ENCODE measurements around the gene ACIN1. TPM values are rescaled to one million over a fixed set of nuclear protein-coding genes. Genes with fewer than 3 reads are reported as not detected.
A peak's percentile ranks its signal among the peaks of the same experiment; 100 is the strongest.

The ACIN1 gene
- total and polyA plus RNA-seq, 2 of the 13 experiments (the other 11 are each of a cell fraction or from before 2014, with no cell fraction given) = 165 to 183 TPM

- TF ChIP-seq TCF12 (IDR thresholded peaks at IDR 0.05) (no peak), TCF12 (CRISPR knock-in tag; IDR thresholded peaks at IDR 0.05) (0 out of 2 replicates have a peak, but pooled peaks have one; percentile 48), GATA4 (IDR thresholded peaks at IDR 0.05; ENCODE audit: borderline replicate concordance, low read depth) (no peak), ZBTB4 (CRISPR knock-in tag; IDR thresholded peaks at IDR 0.05; ENCODE audit: borderline replicate concordance) (0 out of 2 replicates have a peak, but pooled peaks have one; percentile 14), IRF2 (CRISPR knock-in tag; IDR thresholded peaks at IDR 0.05) (no peak), CSRNP2 (CRISPR knock-in tag; conservative IDR thresholded peaks at IDR 0.05; ENCODE audit: low read depth) (no peak), ZBTB43 (CRISPR knock-in tag; conservative IDR thresholded peaks at IDR 0.05) (no peak), ZFP82 (CRISPR knock-in tag; IDR thresholded peaks at IDR 0.05; ENCODE audit: borderline replicate concordance) (no peak), SSRP1 (CRISPR knock-in tag; IDR thresholded peaks at IDR 0.05) (no peak), THAP11 (CRISPR knock-in tag; IDR thresholded peaks at IDR 0.05) (no peak), ELK4 (CRISPR knock-in tag; IDR thresholded peaks at IDR 0.05; ENCODE audit: borderline replicate concordance) (0 out of 2 replicates have a peak, but pooled peaks have one; percentile 63), AGO1 (IDR thresholded peaks at IDR 0.05; ENCODE audit: low read depth, low read length, poor library complexity, severe bottlenecking) (no peak), ZNF564 (CRISPR knock-in tag; IDR thresholded peaks at IDR 0.05) (no peak), PAXIP1 (CRISPR knock-in tag; conservative IDR thresholded peaks at IDR 0.05) (no peak), ZBTB21 (CRISPR knock-in tag; IDR thresholded peaks at IDR 0.05) (no peak), TSC22D2 (CRISPR knock-in tag; IDR thresholded peaks at IDR 0.05; ENCODE audit: borderline replicate concordance) (no peak), ZNF263 (CRISPR knock-in tag; IDR thresholded peaks at IDR 0.05) (peak; percentile 42; the same call in 1 of the 2 replicates), FOXC1 (CRISPR knock-in tag; IDR thresholded peaks at IDR 0.05; ENCODE audit: borderline replicate concordance) (peak; percentile 55; the same call in 1 of the 2 replicates)
These were observed 40.7 kb downstream of the ACIN1 start (continued) for GRCh38 chr14:23054000-23054811.

Data from HepG2 (cell line).